ENCODE measurements around the gene OGT. TPM values are rescaled to one million over a fixed set of nuclear protein-coding genes. Genes with fewer than 3 reads are reported as not detected.

The OGT gene
- total RNA-seq: 100 to 1,000 TPM; 169 to 345 (median 214) TPM

- Histone ChIP-seq H3K4me3 (peak within 1 kb of the TSS; percentile 68 to 81 (median 76)), H3K27ac (peak within 1 kb of the TSS; percentile 85 to 95), H3K9me3 (no peaks in the 10 kb centered on the region), H3K36me3 (no peaks in the 10 kb centered on the region), H3K27me3 (peaks cover 0 to 14% of the 10 kb centered on the region in 2 donors), H3K4me1 (no peaks in the 10 kb centered on the region)
- DNase-seq (ENCODE audit: low spot score in 2 of 2): peak; percentile 92 to 93
- TF ChIP-seq POLR2AphosphoS5 (IDR thresholded peaks at IDR 0.05) (peak; percentile 79 to 88 (median 84)), CTCF (IDR thresholded peaks at IDR 0.05) (no peak), POLR2A (IDR thresholded peaks at IDR 0.05) (no peak)
- intact Hi-C loops (cut with DNase I; ENCODE audit: low total_unique reads): no loop called here
Observed at GRCh38 chrX:71532753-71533425, at the start of gene OGT. TSS of gene OGT (plus strand) at chrX:71533104. CDS start at chrX:71533300, 196 bp downstream.

- no peak overlapping the region for H3K4me3 ChIP-seq
- no peaks in the 10 kb centered on the region for H3K9me3 ChIP-seq
- no peak overlapping the region for H3K27ac ChIP-seq
- TF ChIP-seq POLR2AphosphoS5 (IDR thresholded peaks at IDR 0.05) (no peak), CTCF (IDR thresholded peaks at IDR 0.05) (no peak), POLR2A (IDR thresholded peaks at IDR 0.05) (no peak)
- no peaks in the 10 kb centered on the region for H3K4me1 ChIP-seq
- intact Hi-C loops (cut with DNase I; ENCODE audit: low total_unique reads): no loop called here
- peaks cover 0 to 8% of the 10 kb centered on the region in 2 donors for H3K27me3 ChIP-seq
- DNase-seq (ENCODE audit: low spot score in 2 of 2): no peak
- H3K36me3 ChIP-seq: no peaks in the 10 kb centered on the region
Observed at GRCh38 chrX:71487814-71488213, 45.1 kb upstream of the OGT start.

- Histone ChIP-seq H3K4me3 (no peak overlapping the region), H3K4me1 (no peaks in the 10 kb centered on the region), H3K27ac (no peak overlapping the region), H3K9me3 (no peaks in the 10 kb centered on the region), H3K36me3 (no peaks in the 10 kb centered on the region), H3K27me3 (peaks cover 0 to 13% of the 10 kb centered on the region in 2 donors)
- intact Hi-C loops (cut with DNase I; ENCODE audit: low total_unique reads): no loop called here
- TF ChIP-seq CTCF (IDR thresholded peaks at IDR 0.05) (no peak), POLR2A (IDR thresholded peaks at IDR 0.05) (no peak), POLR2AphosphoS5 (IDR thresholded peaks at IDR 0.05) (no peak)
- no peak for DNase-seq (ENCODE audit: low spot score in 2 of 2)
Observed at GRCh38 chrX:71489540-71489939, 43.4 kb upstream of the OGT start.

- peak overlapping the region; percentile 54 to 71 (median 60) for H3K4me3 ChIP-seq
- no peak for DNase-seq (ENCODE audit: low spot score in 2 of 2)
- no peaks in the 10 kb centered on the region for H3K36me3 ChIP-seq
- peak overlapping the region; percentile 1 to 10 for H3K27ac ChIP-seq
- H3K4me1 ChIP-seq: no peaks in the 10 kb centered on the region
- TF ChIP-seq POLR2AphosphoS5 (IDR thresholded peaks at IDR 0.05): no peak
- no peak for TF ChIP-seq CTCF (IDR thresholded peaks at IDR 0.05)
- no peak for TF ChIP-seq POLR2A (IDR thresholded peaks at IDR 0.05)
- H3K27me3 ChIP-seq: peaks cover 0 to 13% of the 10 kb centered on the region in 2 donors
- H3K9me3 ChIP-seq: no peaks in the 10 kb centered on the region
- intact Hi-C loops (cut with DNase I; ENCODE audit: low total_unique reads): no loop called here
Observed at GRCh38 chrX:71492231-71493065, 40.5 kb upstream of the OGT start.

Measured in breast epithelium (tissue), 4 donors.